H7 (cell line): ENCODE data around the gene MYO1F. TPM values are rescaled to one million over a fixed set of nuclear protein-coding genes. Genes with fewer than 3 reads are reported as not detected.
A peak's percentile ranks its signal among the peaks of the same experiment; 100 is the strongest.
"Not testable (repeated sequence)": the region's sequence is repeated elsewhere in the genome, so short reads cannot be mapped to it uniquely, and the experiment has no call there.

Experiments
- DNase-seq: peaks from one replicate; pipeline ENCODE4 v3.0.0; 2012
- H3K27me3 ChIP-seq: 2 replicates; pipeline ENCODE4 v1.6.0; 2011; ENCODE audit warnings: mild to moderate bottlenecking, low read length; ENCODE audit not compliant: control insufficient read depth, insufficient read depth
- H3K36me3 ChIP-seq: replicated peaks from 2 replicates; pipeline ENCODE4 v1.5.1; 2011; ENCODE audit warnings: low read length; ENCODE audit not compliant: control insufficient read depth, insufficient read depth
- H3K4me3 ChIP-seq: 2 replicates; pipeline ENCODE4 v1.5.1; 2011; ENCODE audit warnings: low read depth, mild to moderate bottlenecking, control low read depth, low read length, moderate library complexity; ENCODE audit not compliant: insufficient read depth
- total RNA-seq: library from RNA; depleted of rRNA; stranded (reverse); fragments of >200 nt; shearing (Covaris generic); gene quantifications from 2 replicates; pipeline ENCODE4 v1.2.3, GENCODE V29; 2014; rRNA removed

Gene MYO1F
- total RNA-seq = 3.0 and 4.5 TPM in 2 replicates

- Histone ChIP-seq H3K4me3 (no peak within 1 kb of the TSS; the same call in 1 of the 2 replicates), H3K27me3 (no peaks in the 10 kb centered on the region), H3K36me3 (no peaks in the 10 kb centered on the region)
- peak; percentile 55 for DNase-seq
Measured at GRCh38 chr19:8577247-8577646, at the start of gene MYO1F. TSS of gene MYO1F (minus strand) at chr19:8577442. CDS start at chr19:8577309, 133 bp downstream.

- Histone ChIP-seq H3K36me3 (no peaks in the 10 kb centered on the region), H3K4me3 (no peak overlapping the region), H3K27me3 (no peaks in the 10 kb centered on the region)
- no peak for DNase-seq
Measured at GRCh38 chr19:8626842-8627241, 49.6 kb upstream of the MYO1F start.

- H3K4me3 ChIP-seq, H3K27me3 ChIP-seq, DNase-seq, H3K36me3 ChIP-seq: not testable (repeated sequence)
Measured at GRCh38 chr19:8622886-8623285, 45.6 kb upstream of the MYO1F start.

- no peak for DNase-seq
- H3K27me3 ChIP-seq = no peaks in the 10 kb centered on the region
- H3K36me3 ChIP-seq = no peaks in the 10 kb centered on the region
- no peak overlapping the region for H3K4me3 ChIP-seq
Measured at GRCh38 chr19:8618751-8619150, 41.5 kb upstream of the MYO1F start.

GRCh38 chr19:8617984-8618383 is 40.7 kb upstream of the MYO1F start:
- no peaks in the 10 kb centered on the region for H3K36me3 ChIP-seq
- no peak for DNase-seq
- no peak overlapping the region for H3K4me3 ChIP-seq
- H3K27me3 ChIP-seq = no peaks in the 10 kb centered on the region

GRCh38 chr19:8617325-8617724 is 40.1 kb upstream of the MYO1F start:
- H3K4me3 ChIP-seq, H3K27me3 ChIP-seq, H3K36me3 ChIP-seq: not testable (repeated sequence)
- DNase-seq = peak; percentile 25

GRCh38 chr19:8616861-8617260 is 39.6 kb upstream of the MYO1F start:
- DNase-seq = no peak
- H3K27me3 ChIP-seq = no peaks in the 10 kb centered on the region
- no peaks in the 10 kb centered on the region for H3K36me3 ChIP-seq
- H3K4me3 ChIP-seq = no peak overlapping the region

GRCh38 chr19:8615813-8616596 is 38.8 kb upstream of the MYO1F start:
- Histone ChIP-seq H3K36me3 (no peaks in the 10 kb centered on the region), H3K4me3 (no peak overlapping the region), H3K27me3 (no peaks in the 10 kb centered on the region)
- DNase-seq = peak; percentile 79

- no peaks in the 10 kb centered on the region for H3K27me3 ChIP-seq
- H3K4me3 ChIP-seq = no peak overlapping the region
- DNase-seq = no peak
- no peaks in the 10 kb centered on the region for H3K36me3 ChIP-seq
Measured at GRCh38 chr19:8615024-8615423, 37.8 kb upstream of the MYO1F start.

- Histone ChIP-seq H3K36me3 (no peaks in the 10 kb centered on the region), H3K4me3 (no peak overlapping the region), H3K27me3 (no peaks in the 10 kb centered on the region)
- no peak for DNase-seq
Measured at GRCh38 chr19:8614455-8614854, 37.2 kb upstream of the MYO1F start.

- Histone ChIP-seq H3K36me3 (no peaks in the 10 kb centered on the region), H3K27me3 (no peaks in the 10 kb centered on the region), H3K4me3 (no peak overlapping the region)
- no peak for DNase-seq
Measured at GRCh38 chr19:8612807-8613171, 35.5 kb upstream of the MYO1F start.

- H3K4me3 ChIP-seq = no peak overlapping the region
- peak; percentile 76 for DNase-seq
- H3K27me3 ChIP-seq = no peaks in the 10 kb centered on the region
- H3K36me3 ChIP-seq = no peaks in the 10 kb centered on the region; the same call in 1 of the 2 replicates
Measured at GRCh38 chr19:8611877-8612806, 34.9 kb upstream of the MYO1F start.

GRCh38 chr19:8611391-8611876 is 34.2 kb upstream of the MYO1F start:
- peak; percentile 84 for DNase-seq
- Histone ChIP-seq H3K27me3 (no peaks in the 10 kb centered on the region), H3K4me3 (no peak overlapping the region)

GRCh38 chr19:8610936-8611300 is 33.7 kb upstream of the MYO1F start:
- no peak for DNase-seq
- Histone ChIP-seq H3K36me3 (no peaks in the 10 kb centered on the region; the same call in 1 of the 2 replicates), H3K4me3 (peak overlapping the region; percentile 89; the same call in 1 of the 2 replicates), H3K27me3 (no peaks in the 10 kb centered on the region)

More at GRCh38 chr19:8611391-8611876, 34.2 kb upstream of the MYO1F start:
- no peaks in the 10 kb centered on the region; the same call in 1 of the 2 replicates for H3K36me3 ChIP-seq
